ENCODE measurements around the gene TMEM130. TPM values are rescaled to one million over a fixed set of nuclear protein-coding genes. Genes with fewer than 3 reads are reported as not detected.

Gene TMEM130
- total RNA-seq, 4 donors from 2014 or later, result not detected

GRCh38 chr7:98877692-98878364, 8.0 kb upstream of the TMEM130 start:
- TF ChIP-seq CTCF (IDR thresholded peaks at IDR 0.05; ENCODE audit: low read depth), result no peak

GRCh38 chr7:98877146-98877545, 7.3 kb upstream of the TMEM130 start:
- no peak for TF ChIP-seq CTCF (IDR thresholded peaks at IDR 0.05; ENCODE audit: low read depth)

- no peak for TF ChIP-seq CTCF (IDR thresholded peaks at IDR 0.05; ENCODE audit: low read depth)
Observed at GRCh38 chr7:98875501-98875900, 5.7 kb upstream of the TMEM130 start.

GRCh38 chr7:98874942-98875341, 5.1 kb upstream of the TMEM130 start:
- TF ChIP-seq CTCF (IDR thresholded peaks at IDR 0.05; ENCODE audit: low read depth), result no peak

GRCh38 chr7:98872328-98872924, 2.6 kb upstream of the TMEM130 start:
- TF ChIP-seq CTCF (IDR thresholded peaks at IDR 0.05; ENCODE audit: low read depth), result no peak

- no peak for TF ChIP-seq CTCF (IDR thresholded peaks at IDR 0.05; ENCODE audit: low read depth)
Observed at GRCh38 chr7:98870807-98871491, 1.1 kb upstream of the TMEM130 start.

- TF ChIP-seq CTCF (IDR thresholded peaks at IDR 0.05; ENCODE audit: low read depth), result no peak
Observed at GRCh38 chr7:98870121-98870651, 372 bp upstream of the TMEM130 start.

All from subcutaneous adipose tissue (tissue), 4 donors.